Ovary (tissue), 9 donors: ENCODE data around the gene MON1B. TPM values are rescaled to one million over a fixed set of nuclear protein-coding genes. Genes with fewer than 3 reads are reported as not detected.
"Not testable (repeated sequence)": the region's sequence is repeated elsewhere in the genome, so short reads cannot be mapped to it uniquely, and the experiment has no call there.

Experiments
- DNase-seq, 5 donors: peaks; one replicate each; pipeline ENCODE4 v3.0.0-alpha.2; 2019 to 2020
- H3K27ac ChIP-seq, 2 donors: fragments of 200-600 bp; one replicate each; pipeline versions ENCODE4 v1.5.1 to v1.8.0; 2019 to 2022
- H3K27me3 ChIP-seq: fragments of 200-600 bp; one replicate; pipeline ENCODE4 v1.8.0; 2022
- H3K36me3 ChIP-seq: fragments of 200-600 bp; sonication (generic); one replicate; pipeline ENCODE4 v1.5.1; 2019
- H3K4me1 ChIP-seq: one replicate; pipeline ENCODE4 v1.8.1; 2013; ENCODE audit warnings: mild to moderate bottlenecking, moderate library complexity; ENCODE audit not compliant: insufficient read depth
- H3K4me3 ChIP-seq: fragments of 200-600 bp; sonication (generic); one replicate; pipeline ENCODE4 v1.5.1; 2017
- H3K9me3 ChIP-seq, 2 donors: fragments of 200-600 bp in 1 of 2; sonication (generic) in 1 of 2; one replicate each; pipeline versions ENCODE4 v1.5.1 to v1.8.1; 2013 to 2019; ENCODE audit warnings: mild to moderate bottlenecking in 1 of 2, moderate library complexity in 1 of 2
- CTCF ChIP-seq, 3 donors: fragments of 450-650 bp in 2 of 3; fragments of 200-600 bp in 1 of 3; IDR thresholded peaks; one replicate each; pipeline versions ENCODE4 v1.5.1 to v1.8.0; 2016 to 2022; ENCODE audit warnings: antibody characterized with exemption in 3 of 3, mild to moderate bottlenecking in 1 of 3
- EP300 ChIP-seq: sonication (generic); formaldehyde crosslinking; IDR thresholded peaks from one replicate; pipeline ENCODE4 v1.6.1; 2017; ENCODE audit warnings: antibody characterized with exemption
- POLR2A ChIP-seq: fragments of 450-650 bp; IDR thresholded peaks from one replicate; pipeline ENCODE4 v1.6.1; 2017; ENCODE audit warnings: antibody characterized with exemption, mild to moderate bottlenecking, moderate library complexity
- WGBS, 3 donors: extraction: QIAGEN DNeasy Blood & Tissue Kit in 1 of 3; methylation state at CpG; one replicate each; pipeline versions ENCODE4 v1.1.5 to v1.1.7; 2013 to 2017; 5-methylcytosine and 5-hydroxymethylcytosine counted together
- intact Hi-C, 4 donors: fragments of 100-400 bp; cut with DNase I; formaldehyde crosslinking; loops; one replicate each; pipeline versions ENCODE4 v1.11.0 to v1.15.1; 2022 to 2023
- polyA plus RNA-seq, 2 donors: library from polyadenylated mRNA; stranded (reverse); fragments of 200-250 nt in 1 of 2; fragments of 350-450 nt in 1 of 2; fragmentation: Illumina TruSeq in 1 of 2; extraction: RNeasy Lipid Tissue Mini Kit (QIAGEN cat#74804) in 1 of 2; gene quantifications; one replicate each; pipeline ENCODE4 v1.2.3, GENCODE V29; 2013 to 2014
- total RNA-seq, 7 donors: library from RNA; depleted of rRNA in 2 of 7; stranded (reverse); fragments of >200 nt in 2 of 7; fragmentation: NEBNext Ultra II Directional in 3 of 7; extraction: Animal tissue kit (Norgen Biotek cat#: 25700) in 3 of 7; gene quantifications; one replicate each; pipeline versions ENCODE4 v1.1.0 to v1.2.4, GENCODE V29; 2016 to 2023
- donor health status: DM: no; HTN: no; CAD: no; lungs with moderate emphysema.
- donor health status: DM: no; HTN: no; CAD: no.
- donor health status: Bipolar disorder and iron deficiency.
- donor health status: DM: yes; HTN: yes; CAD: no.
- donor health status: DM: no; HTN: no; CAD: no.
- donor health status: DM: yes; HTN: yes; CAD: no.

The MON1B gene
- total and polyA plus RNA-seq, 9 donors, result 11.8 to 42.1 (median 24.5) TPM

- no peaks in the 10 kb centered on the region for H3K36me3 ChIP-seq
- H3K27ac ChIP-seq, result no peak overlapping the region
- intact Hi-C loops, result no loop called here
- DNase-seq, result no peak
- TF ChIP-seq EP300, result no peak
- TF ChIP-seq CTCF (IDR thresholded peaks at IDR 0.05), result no peak
- no peak overlapping the region for H3K4me3 ChIP-seq
- no peaks in the 10 kb centered on the region for H3K4me1 ChIP-seq
- H3K27me3 ChIP-seq, result no peaks in the 10 kb centered on the region
- WGBS, 3 donors, result 83 to 85% (median 85%) methylated on average over 6 of the region's 6 CpGs
- H3K9me3 ChIP-seq, result no peaks in the 10 kb centered on the region
These were observed 32.7 kb upstream of the MON1B start for GRCh38 chr16:77158293-77158692.

- H3K4me1 ChIP-seq, result no peaks in the 10 kb centered on the region
- no peaks in the 10 kb centered on the region for H3K27me3 ChIP-seq
- H3K9me3 ChIP-seq, result no peaks in the 10 kb centered on the region
- intact Hi-C loops, result loop anchor here in 1 of 4 donors (10.0 kb wide), 1 partner anchor 1370 kb away; no protein-coding TSS in a partner anchor
- TF ChIP-seq CTCF (IDR thresholded peaks at IDR 0.05) (no peak), EP300 (no peak), POLR2A (no peak)
- DNase-seq, result no peak
- H3K27ac ChIP-seq, result no peak overlapping the region
- WGBS, 3 donors, result 66 to 81% (median 75%) methylated on average over 2 of the region's 2 CpGs
- no peaks in the 10 kb centered on the region for H3K36me3 ChIP-seq
- H3K4me3 ChIP-seq, result no peak overlapping the region
These were observed 26.0 kb upstream of the MON1B start for GRCh38 chr16:77165006-77165405.

- not testable (repeated sequence) for H3K27me3 ChIP-seq, H3K4me3 ChIP-seq, H3K4me1 ChIP-seq, DNase-seq, H3K9me3 ChIP-seq, H3K27ac ChIP-seq, H3K36me3 ChIP-seq
- intact Hi-C loops, result loop anchor here in 1 of 4 donors (10.0 kb wide), 1 partner anchor 1371 kb away; no protein-coding TSS in a partner anchor
- WGBS, 3 donors, result 81 to 85% (median 84%) methylated on average over 9 of the region's 9 CpGs
These were observed 25.3 kb upstream of the MON1B start for GRCh38 chr16:77165536-77166236.

- no peak for TF ChIP-seq POLR2A
- no peak for TF ChIP-seq CTCF (IDR thresholded peaks at IDR 0.05)
- no peak for TF ChIP-seq EP300
- Histone ChIP-seq H3K4me3 (no peak overlapping the region), H3K4me1 (no peaks in the 10 kb centered on the region), H3K27ac (no peak overlapping the region), H3K9me3 (no peaks in the 10 kb centered on the region), H3K36me3 (no peaks in the 10 kb centered on the region), H3K27me3 (no peaks in the 10 kb centered on the region)
- 44 to 52% (median 51%) methylated on average over 2 of the region's 2 CpGs for WGBS, 3 donors
- DNase-seq, result no peak
- intact Hi-C loops, result loop anchor here in 1 of 4 donors (10.0 kb wide), 1 partner anchor 1372 kb away; no protein-coding TSS in a partner anchor
These were observed 24.3 kb upstream of the MON1B start for GRCh38 chr16:77166726-77167125.

- H3K4me3 ChIP-seq, result no peak overlapping the region
- no peaks in the 10 kb centered on the region for H3K36me3 ChIP-seq
- DNase-seq, result no peak
- no peak overlapping the region for H3K27ac ChIP-seq
- no peaks in the 10 kb centered on the region for H3K27me3 ChIP-seq
- TF ChIP-seq CTCF (IDR thresholded peaks at IDR 0.05) (no peak), EP300 (no peak), POLR2A (no peak)
- no peaks in the 10 kb centered on the region for H3K9me3 ChIP-seq
- WGBS, 3 donors, result 73 to 78% (median 77%) methylated on average over 4 of the region's 4 CpGs
- no peaks in the 10 kb centered on the region for H3K4me1 ChIP-seq
- intact Hi-C loops, result loop anchor here in 1 of 4 donors (10.0 kb wide), 1 partner anchor 1374 kb away; no protein-coding TSS in a partner anchor
These were observed 22.1 kb upstream of the MON1B start for GRCh38 chr16:77168901-77169300.
